Kidney (tissue), 14 donors: ENCODE results near the gene TENM4. TPM values are rescaled to one million over a fixed set of nuclear protein-coding genes. Genes with fewer than 3 reads are reported as not detected.

Experiments
- DNase-seq, 5 donors: peaks; one replicate each; pipeline ENCODE4 v3.0.0-alpha.2; 2013 to 2020
- FAIRE-seq: peaks from 2 replicates; lab custom pipeline; 2012; peaks lifted over from hg19 to GRCh38; lab: Jason Lieb, UNC
- H3K27ac ChIP-seq, 2 donors: one replicate each; pipeline ENCODE4 v1.7.0; 2013; ENCODE audit warnings: low read depth in 2 of 2, low read length in 2 of 2, inconsistent platforms in 1 of 2
- H3K27me3 ChIP-seq: one replicate; pipeline ENCODE4 v1.7.1; 2013; ENCODE audit warnings: low read length, inconsistent platforms; ENCODE audit not compliant: control insufficient read depth, insufficient read depth
- H3K36me3 ChIP-seq, 3 donors: one replicate each; pipeline versions ENCODE4 v1.7.0 to v1.7.1; 2013; ENCODE audit warnings: low read length in 3 of 3, control low read depth in 1 of 3, inconsistent platforms in 1 of 3; ENCODE audit not compliant: insufficient read depth in 3 of 3, control insufficient read depth in 2 of 3
- H3K4me1 ChIP-seq, 3 donors: one replicate each; pipeline versions ENCODE4 v1.7.0 to v1.7.1; 2013; ENCODE audit warnings: low read length in 3 of 3, inconsistent platforms in 1 of 3, low read depth in 1 of 3; ENCODE audit not compliant: control insufficient read depth in 2 of 3, insufficient read depth in 2 of 3
- H3K4me3 ChIP-seq, 3 donors: one replicate each; pipeline versions ENCODE4 v1.7.0 to v1.8.1; 2013; ENCODE audit warnings: low read length in 3 of 3, control low read depth in 1 of 3, inconsistent platforms in 1 of 3
- H3K9ac ChIP-seq, 3 donors: one replicate each; pipeline versions ENCODE4 v1.7.0 to v1.7.1; 2013; ENCODE audit warnings: low read length in 3 of 3, control low read depth in 1 of 3, inconsistent platforms in 1 of 3
- H3K9me3 ChIP-seq, 3 donors: one replicate each; pipeline versions ENCODE4 v1.7.0 to v1.7.1; 2013; ENCODE audit warnings: low read length in 3 of 3, control low read depth in 1 of 3, inconsistent platforms in 1 of 3; ENCODE audit not compliant: control insufficient read depth in 2 of 3, insufficient read depth in 1 of 3
- intact Hi-C: fragments of 100-400 bp; cut with DNase I; formaldehyde crosslinking; loops from one replicate; pipeline ENCODE4 v1.11.1; 2022
- polyA plus RNA-seq: library from polyadenylated mRNA; stranded (reverse); fragments of 350-450 nt; fragmentation: Illumina TruSeq; extraction: RNeasy Lipid Tissue Mini Kit (QIAGEN cat#74804); gene quantifications from one replicate; pipeline ENCODE4 v1.2.3, GENCODE V29; 2014; ENCODE audit warnings: low read depth, low replicate concordance; ENCODE audit not compliant: insufficient read depth
- total RNA-seq: library from RNA; stranded (reverse); fragmentation: NEBNext Ultra II Directional; extraction: Animal tissue kit (Norgen Biotek cat#: 25700); gene quantifications from one replicate; pipeline ENCODE4 v1.2.1, GENCODE V29; 2021
- TF ChIP-seq, protein P1 (sequence below): IDR thresholded peaks from 3 replicates; pipeline ENCODE4 v1.5.1; 2012; ENCODE audit warnings: mild to moderate bottlenecking, moderate library complexity, borderline replicate concordance; ENCODE audit not compliant: insufficient read depth; ENCODE audit errors: extremely low read depth
- donor health status: control.
- donor health status: control.
- donor health status: control.
- donor health status: control.
- donor health status: control.
- donor health status: DM: yes; HTN: yes; CAD: no.
- donor health status: Normal renal cell carcinoma (clear cell type).

TENM4 gene
- total and polyA plus RNA-seq, 2 donors from 2014 or later = 0.34 to 31.0 TPM

DNA sequence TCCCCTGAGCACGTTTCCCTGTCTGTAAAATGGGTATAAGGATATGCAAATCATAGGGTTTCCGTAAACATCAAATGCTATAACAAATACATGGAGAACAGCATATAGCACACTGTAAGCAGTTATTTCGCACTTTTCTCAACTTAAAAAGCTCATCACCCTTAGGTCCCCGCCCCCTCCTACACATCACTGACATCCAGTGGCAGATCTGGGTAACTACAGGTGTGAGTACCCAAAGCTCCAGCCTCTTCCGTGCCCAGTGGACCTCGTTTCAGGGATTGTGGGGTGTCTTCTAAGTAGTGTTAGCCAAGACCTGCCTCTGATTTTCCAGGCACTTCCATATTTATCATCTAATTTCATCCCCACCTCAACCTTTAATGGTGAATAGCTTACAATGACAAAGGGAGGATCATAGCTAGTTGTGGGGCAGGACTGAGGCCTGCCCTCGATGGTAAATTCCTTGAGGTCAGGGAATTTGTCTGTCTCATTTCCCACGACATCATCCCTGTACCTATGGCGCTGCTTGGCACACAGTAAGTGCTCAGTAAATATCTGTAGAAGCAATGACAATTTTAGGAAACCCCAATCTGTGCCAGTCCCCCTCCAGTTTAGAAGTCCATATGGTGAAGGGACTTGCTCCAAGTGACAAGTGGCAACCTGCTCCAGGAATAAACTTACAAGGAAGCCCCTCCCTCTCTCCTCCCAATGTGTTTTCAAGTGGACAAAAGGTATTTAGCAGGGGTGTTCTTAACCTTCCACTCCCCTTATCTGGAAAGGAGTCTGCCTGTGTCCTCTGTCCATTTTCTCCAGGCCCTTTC lies 340.5 kb downstream of the TENM4 start:
- no peak overlapping the region for H3K27ac ChIP-seq
- no peaks in the 10 kb centered on the region for H3K9me3 ChIP-seq
- H3K9ac ChIP-seq = no peak overlapping the region
- intact Hi-C loops = no loop called here
- TF ChIP-seq, protein P1, sequence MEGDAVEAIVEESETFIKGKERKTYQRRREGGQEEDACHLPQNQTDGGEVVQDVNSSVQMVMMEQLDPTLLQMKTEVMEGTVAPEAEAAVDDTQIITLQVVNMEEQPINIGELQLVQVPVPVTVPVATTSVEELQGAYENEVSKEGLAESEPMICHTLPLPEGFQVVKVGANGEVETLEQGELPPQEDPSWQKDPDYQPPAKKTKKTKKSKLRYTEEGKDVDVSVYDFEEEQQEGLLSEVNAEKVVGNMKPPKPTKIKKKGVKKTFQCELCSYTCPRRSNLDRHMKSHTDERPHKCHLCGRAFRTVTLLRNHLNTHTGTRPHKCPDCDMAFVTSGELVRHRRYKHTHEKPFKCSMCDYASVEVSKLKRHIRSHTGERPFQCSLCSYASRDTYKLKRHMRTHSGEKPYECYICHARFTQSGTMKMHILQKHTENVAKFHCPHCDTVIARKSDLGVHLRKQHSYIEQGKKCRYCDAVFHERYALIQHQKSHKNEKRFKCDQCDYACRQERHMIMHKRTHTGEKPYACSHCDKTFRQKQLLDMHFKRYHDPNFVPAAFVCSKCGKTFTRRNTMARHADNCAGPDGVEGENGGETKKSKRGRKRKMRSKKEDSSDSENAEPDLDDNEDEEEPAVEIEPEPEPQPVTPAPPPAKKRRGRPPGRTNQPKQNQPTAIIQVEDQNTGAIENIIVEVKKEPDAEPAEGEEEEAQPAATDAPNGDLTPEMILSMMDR = peak; percentile 74
- no peaks in the 10 kb centered on the region for H3K27me3 ChIP-seq
- DNase-seq (peak in 3 of 5 donors; percentile 47 to 72 (median 57)), FAIRE-seq (no peak)
- no peaks in the 10 kb centered on the region for H3K36me3 ChIP-seq
- peaks cover 0 to 8% (median 6%) of the 10 kb centered on the region in 3 donors for H3K4me1 ChIP-seq
- no peak overlapping the region for H3K4me3 ChIP-seq

DNA sequence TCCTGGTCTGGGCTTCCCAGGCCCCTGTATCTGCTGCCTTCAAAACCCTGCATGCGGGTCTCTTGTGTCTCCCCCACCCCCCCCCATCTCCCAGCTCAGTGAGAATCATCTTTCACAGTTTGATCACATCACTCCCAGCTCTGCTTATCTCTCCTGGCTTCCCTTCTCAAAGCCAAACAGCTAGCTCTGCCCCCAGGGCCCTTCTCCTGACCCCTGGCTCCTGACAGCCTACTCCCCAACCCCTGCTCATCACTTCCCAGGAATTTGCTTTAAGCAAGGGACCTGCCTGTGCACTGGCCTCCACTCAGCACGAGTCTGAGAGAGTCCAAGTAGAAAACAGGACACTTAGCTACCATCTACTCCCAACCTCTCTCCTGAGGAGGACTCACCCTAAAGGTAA lies 342.7 kb downstream of the TENM4 start:
- Histone ChIP-seq H3K27me3 (no peaks in the 10 kb centered on the region), H3K4me3 (no peak overlapping the region), H3K9me3 (no peaks in the 10 kb centered on the region), H3K27ac (no peak overlapping the region), H3K4me1 (peaks cover 0 to 8% (median 6%) of the 10 kb centered on the region in 3 donors), H3K9ac (no peak overlapping the region), H3K36me3 (no peaks in the 10 kb centered on the region)
- DNase-seq (no peak), FAIRE-seq (no peak)
- TF ChIP-seq, protein P1 = no peak
- intact Hi-C loops = no loop called here

DNA sequence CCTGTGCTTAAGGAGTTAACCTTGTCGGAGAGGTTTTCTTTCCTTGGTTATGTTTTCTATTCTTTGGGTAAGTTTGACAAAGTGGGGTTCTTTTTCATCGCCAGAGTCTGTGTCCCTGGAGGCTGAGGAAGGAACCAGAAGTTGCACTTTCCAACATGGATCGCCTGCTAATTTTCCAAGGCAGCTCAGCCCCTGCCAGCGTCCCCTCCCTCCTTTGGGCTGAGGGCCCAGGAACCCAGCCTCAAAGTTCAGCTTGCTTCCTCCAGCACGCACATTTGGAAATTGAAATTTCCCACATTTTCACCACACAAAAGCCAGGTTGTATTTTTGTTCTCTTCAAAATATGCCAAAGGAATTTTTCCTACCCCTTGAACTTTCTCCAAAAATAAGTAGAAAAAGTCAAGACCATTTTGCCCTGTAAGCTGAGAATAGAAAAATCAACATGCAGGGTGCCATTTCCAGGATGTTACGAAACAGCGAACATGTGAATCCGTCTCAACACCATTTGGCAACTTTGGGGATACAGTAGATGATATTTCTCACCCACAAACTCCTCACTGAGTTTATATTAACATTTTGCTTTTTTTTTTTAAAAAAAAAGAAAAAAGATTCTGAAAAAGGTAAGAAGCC lies 343.5 kb downstream of the TENM4 start:
- no peaks in the 10 kb centered on the region for H3K27me3 ChIP-seq
- FAIRE-seq (no peak), DNase-seq (no peak)
- H3K9ac ChIP-seq = no peak overlapping the region
- peaks cover 0 to 6% (median 5%) of the 10 kb centered on the region in 3 donors for H3K4me1 ChIP-seq
- H3K36me3 ChIP-seq = no peaks in the 10 kb centered on the region
- H3K4me3 ChIP-seq = no peak overlapping the region
- TF ChIP-seq, protein P1 = no peak
- intact Hi-C loops = no loop called here
- H3K9me3 ChIP-seq = no peaks in the 10 kb centered on the region
- H3K27ac ChIP-seq = no peak overlapping the region
